ENCODE measurements around the gene DNAJC16. TPM values are rescaled to one million over a fixed set of nuclear protein-coding genes. Genes with fewer than 3 reads are reported as not detected.

DNAJC16 gene
- total and polyA plus RNA-seq, 9 of the 15 experiments (the other 6 are each of a cell fraction or from before 2014, with no cell fraction given), result 6.9 to 16.8 (median 12.8) TPM

- TF ChIP-seq ETV6 (IDR thresholded peaks at IDR 0.05; ENCODE audit: borderline replicate concordance in 1 of 2, low read depth in 2 of 2, low read length in 1 of 2) (peak in 1 of 2 experiments; percentile 56; a peak in 1 of 4 replicates), ETV6 (CRISPR knock-in tag; IDR thresholded peaks at IDR 0.05; ENCODE audit: borderline replicate concordance) (no peak), KDM1A (IDR thresholded peaks at IDR 0.05) (peak in 1 of 2 experiments; percentile 57; a peak in 1 of 4 replicates)
Measured at GRCh38 chr1:15526490-15527339, at the start of gene DNAJC16 (continued).

- in situ Hi-C loops (cut with MboI) (no loop called here), intact Hi-C loops (cut with micrococcal nuclease) (no loop called here)
- Histone ChIP-seq H4K20me1 (replicated peaks; ENCODE audit: control insufficient read depth, insufficient read depth, low read length) (no peaks in the 10 kb centered on the region), H3K9me3 (replicated peaks; ENCODE audit: control insufficient read depth, insufficient read depth, low read depth, low read length) (no peaks in the 10 kb centered on the region), H3K4me3 (no peak overlapping the region), H2AFZ (ENCODE audit: low read depth, low read length) (no peak overlapping the region), H3K9ac (ENCODE audit: insufficient read depth in 1 of 2, low read depth in 2 of 2, low read length in 2 of 2) (no peak overlapping the region), H3K9me1 (ENCODE audit: control insufficient read depth, insufficient read depth, low read length) (no peaks in the 10 kb centered on the region), H3K27me3 (ENCODE audit: control insufficient read depth in 2 of 2, insufficient read depth in 2 of 2, low read length in 2 of 2) (no peaks in the 10 kb centered on the region), H3K4me1 (replicated peaks in 1 of 2; ENCODE audit: control insufficient read depth in 2 of 2, insufficient read depth in 2 of 2, low read length in 2 of 2) (peaks cover 5 to 6% of the 10 kb centered on the region in 2 experiments; a peak in 3 of 5 replicates), H3K79me2 (ENCODE audit: control insufficient read depth, insufficient read depth, low read length) (no peaks in the 10 kb centered on the region), H3K27ac (ENCODE audit: extremely low read depth, low read depth, low read length) (no peak overlapping the region), H3K36me3 (ENCODE audit: control insufficient read depth, insufficient read depth, low read length) (no peaks in the 10 kb centered on the region), H3K4me2 (ENCODE audit: insufficient read depth, low read length) (no peak overlapping the region)
- BruUV-seq (replicated peaks), result no TSS peak
- TF ChIP-seq KLF13 (tag; IDR thresholded peaks at IDR 0.05; ENCODE audit: borderline replicate concordance, low read depth) (no peak), L3MBTL2 (IDR thresholded peaks at IDR 0.05) (no peak), SREBF1 (IDR thresholded peaks at IDR 0.05; ENCODE audit: borderline replicate concordance, low read depth, low read length) (no peak), ESRRA (IDR thresholded peaks at IDR 0.05; ENCODE audit: borderline replicate concordance, low read depth) (no peak), PRDM10 (IDR thresholded peaks at IDR 0.05; ENCODE audit: partially characterized antibody) (peak; percentile 23)
- CTCF ChIA-PET (ENCODE audit: low intra/inter-chr PET ratio), result interaction anchor here (0.6 kb wide), 1 partner anchor 136 kb away, joined by 3 read pairs; no protein-coding TSS in a partner anchor
- peak; percentile 74 for ATAC-seq
- FAIRE-seq, result peak; percentile 29
- POLR2A ChIA-PET, result interaction anchor here (1.1 kb wide), 1 partner anchor 29 kb away, joined by 3 read pairs; no protein-coding TSS in a partner anchor
- WGBS (ENCODE audit: insufficient coverage, low coverage, missing lambda C conversion rate), result 69% methylated on average over 3 of the region's 3 CpGs
- DNase-seq (ENCODE audit: extremely low read depth in 1 of 4, low spot score in 3 of 4), result peak in 3 of 4 experiments; percentile 45 to 57 (median 45)
Measured at GRCh38 chr1:15476927-15477326, 49.7 kb upstream of the DNAJC16 start.

Measured in K562 (cell line).